ENCODE measurements around the gene ELMO1.

GRCh38 chr7:37484426-37485073, 35.9 kb upstream of the ELMO1 start:
- TF ChIP-seq CTCF (IDR thresholded peaks at IDR 0.05) (no peak), POLR2AphosphoS5 (IDR thresholded peaks at IDR 0.05) (no peak)
